ENCODE results near the gene DNAI1. TPM values are rescaled to one million over a fixed set of nuclear protein-coding genes. Genes with fewer than 3 reads are reported as not detected.

Gene DNAI1
- total RNA-seq, 1 donor = not detected

GRCh38 chr9:34485822-34486221 lies 27.2 kb downstream of the DNAI1 start:
- no peak overlapping the region for H3K4me3 ChIP-seq (ENCODE audit: low read depth, low read length)
- TF ChIP-seq CTCF (IDR thresholded peaks at IDR 0.05; ENCODE audit: insufficient read depth, low read length) = no peak
- DNase-seq (ENCODE audit: low read depth) = no peak

- no peak for DNase-seq (ENCODE audit: low read depth)
- no peak for TF ChIP-seq CTCF (IDR thresholded peaks at IDR 0.05; ENCODE audit: insufficient read depth, low read length)
Observed at GRCh38 chr9:34486572-34486971, 28.0 kb downstream of the DNAI1 start.

GRCh38 chr9:34490360-34490759 lies 31.8 kb downstream of the DNAI1 start:
- TF ChIP-seq CTCF (IDR thresholded peaks at IDR 0.05; ENCODE audit: insufficient read depth, low read length) = no peak
- no peak for DNase-seq (ENCODE audit: low read depth)

More at GRCh38 chr9:34486572-34486971, 28.0 kb downstream of the DNAI1 start:
- H3K4me3 ChIP-seq (ENCODE audit: low read depth, low read length) = no peak overlapping the region

GRCh38 chr9:34490760-34491159 lies 32.2 kb downstream of the DNAI1 start:
- no peak for TF ChIP-seq CTCF (IDR thresholded peaks at IDR 0.05; ENCODE audit: insufficient read depth, low read length)
- DNase-seq (ENCODE audit: low read depth) = no peak
- no peak overlapping the region for H3K4me3 ChIP-seq (ENCODE audit: low read depth, low read length)

More at GRCh38 chr9:34490360-34490759, 31.8 kb downstream of the DNAI1 start:
- no peak overlapping the region for H3K4me3 ChIP-seq (ENCODE audit: low read depth, low read length)

- no peak for DNase-seq (ENCODE audit: low read depth)
- no peak for TF ChIP-seq CTCF (IDR thresholded peaks at IDR 0.05; ENCODE audit: insufficient read depth, low read length)
- H3K4me3 ChIP-seq (ENCODE audit: low read depth, low read length) = no peak overlapping the region
Observed at GRCh38 chr9:34491596-34491995, 33.0 kb downstream of the DNAI1 start.

- TF ChIP-seq CTCF (IDR thresholded peaks at IDR 0.05; ENCODE audit: insufficient read depth, low read length) = no peak
- no peak for DNase-seq (ENCODE audit: low read depth)
- no peak overlapping the region for H3K4me3 ChIP-seq (ENCODE audit: low read depth, low read length)
Observed at GRCh38 chr9:34492051-34492450, 33.4 kb downstream of the DNAI1 start.

- DNase-seq (ENCODE audit: low read depth) = peak; percentile 63
- no peak for TF ChIP-seq CTCF (IDR thresholded peaks at IDR 0.05; ENCODE audit: insufficient read depth, low read length)
- no peak overlapping the region for H3K4me3 ChIP-seq (ENCODE audit: low read depth, low read length)
Observed at GRCh38 chr9:34493972-34494535, 35.4 kb downstream of the DNAI1 start.

Measured in fibroblast of the aortic adventitia (primary cell).